Measurements from ENCODE around the gene ANKRD11.

Gene ANKRD11

GRCh38 chr16:89506791-89507191 is 16.4 kb upstream of the ANKRD11 start:
- Histone ChIP-seq H3K27me3 (ENCODE audit: insufficient read depth, insufficient read length) (no peaks in the 10 kb centered on the region), H3K9me3 (ENCODE audit: insufficient read depth, low read length) (peaks cover 6% of the 10 kb centered on the region; the same call in 1 of the 2 replicates), H3K4me1 (ENCODE audit: insufficient read depth, insufficient read length) (no peaks in the 10 kb centered on the region), H3K4me3 (ENCODE audit: insufficient read length, low read depth) (peak overlapping the region; percentile 76), H3K36me3 (ENCODE audit: insufficient read depth, insufficient read length, low read length) (peaks cover 23% of the 10 kb centered on the region), H3K9ac (ENCODE audit: insufficient read length, low read depth) (peak overlapping the region; percentile 86)
- TF ChIP-seq ZNF274 (IDR thresholded peaks at IDR 0.05; ENCODE audit: low read depth, low read length) (no peak), YY1 (IDR thresholded peaks at IDR 0.05; ENCODE audit: insufficient read depth, insufficient read length) (no peak), SUZ12 (IDR thresholded peaks at IDR 0.05; ENCODE audit: extremely low read depth, insufficient read depth, insufficient read length) (no peak)
- no peak for DNase-seq (ENCODE audit: low read depth, low spot score)

DNA sequence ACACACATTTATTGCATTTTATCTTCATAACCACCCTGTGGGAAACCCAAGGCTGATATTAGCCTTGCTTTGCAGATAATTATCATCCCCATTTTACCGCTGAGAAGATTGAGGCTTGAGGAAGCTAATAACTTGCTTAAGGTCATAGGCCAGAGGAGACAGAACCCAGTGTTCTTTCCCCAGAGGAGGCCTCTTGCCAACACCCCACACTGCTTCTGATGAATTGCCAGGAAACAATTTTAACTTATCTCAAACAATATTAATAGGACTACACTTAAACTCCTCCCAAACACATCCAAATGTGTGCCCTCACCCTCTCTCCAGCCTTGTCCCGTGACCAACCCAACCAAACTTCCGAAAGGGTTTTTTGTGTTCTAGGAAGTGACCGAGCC is 15.7 kb upstream of the ANKRD11 start:
- H3K9me3 ChIP-seq (ENCODE audit: insufficient read depth, low read length), result peaks cover 6% of the 10 kb centered on the region; the same call in 1 of the 2 replicates
- no peaks in the 10 kb centered on the region for H3K27me3 ChIP-seq (ENCODE audit: insufficient read depth, insufficient read length)
- no peak overlapping the region for H3K9ac ChIP-seq (ENCODE audit: insufficient read length, low read depth)
- no peak for DNase-seq (ENCODE audit: low read depth, low spot score)
- H3K4me1 ChIP-seq (ENCODE audit: insufficient read depth, insufficient read length), result no peaks in the 10 kb centered on the region
- peaks cover 17% of the 10 kb centered on the region for H3K36me3 ChIP-seq (ENCODE audit: insufficient read depth, insufficient read length, low read length)
- TF ChIP-seq ZNF274 (IDR thresholded peaks at IDR 0.05; ENCODE audit: low read depth, low read length) (no peak), SUZ12 (IDR thresholded peaks at IDR 0.05; ENCODE audit: extremely low read depth, insufficient read depth, insufficient read length) (no peak), YY1 (IDR thresholded peaks at IDR 0.05; ENCODE audit: insufficient read depth, insufficient read length) (no peak)
- H3K4me3 ChIP-seq (ENCODE audit: insufficient read length, low read depth), result no peak overlapping the region

- no peaks in the 10 kb centered on the region for H3K4me1 ChIP-seq (ENCODE audit: insufficient read depth, insufficient read length)
- H3K36me3 ChIP-seq (ENCODE audit: insufficient read depth, insufficient read length, low read length), result peaks cover 10% of the 10 kb centered on the region
- TF ChIP-seq YY1 (IDR thresholded peaks at IDR 0.05; ENCODE audit: insufficient read depth, insufficient read length) (no peak), SUZ12 (IDR thresholded peaks at IDR 0.05; ENCODE audit: extremely low read depth, insufficient read depth, insufficient read length) (no peak), ZNF274 (IDR thresholded peaks at IDR 0.05; ENCODE audit: low read depth, low read length) (no peak)
- H3K27me3 ChIP-seq (ENCODE audit: insufficient read depth, insufficient read length), result no peaks in the 10 kb centered on the region
- H3K9me3 ChIP-seq (ENCODE audit: insufficient read depth, low read length), result peaks cover 6% of the 10 kb centered on the region; the same call in 1 of the 2 replicates
- H3K9ac ChIP-seq (ENCODE audit: insufficient read length, low read depth), result no peak overlapping the region
- H3K4me3 ChIP-seq (ENCODE audit: insufficient read length, low read depth), result no peak overlapping the region
- no peak for DNase-seq (ENCODE audit: low read depth, low spot score)
Observed at GRCh38 chr16:89505204-89506112, 15.1 kb upstream of the ANKRD11 start.

DNA sequence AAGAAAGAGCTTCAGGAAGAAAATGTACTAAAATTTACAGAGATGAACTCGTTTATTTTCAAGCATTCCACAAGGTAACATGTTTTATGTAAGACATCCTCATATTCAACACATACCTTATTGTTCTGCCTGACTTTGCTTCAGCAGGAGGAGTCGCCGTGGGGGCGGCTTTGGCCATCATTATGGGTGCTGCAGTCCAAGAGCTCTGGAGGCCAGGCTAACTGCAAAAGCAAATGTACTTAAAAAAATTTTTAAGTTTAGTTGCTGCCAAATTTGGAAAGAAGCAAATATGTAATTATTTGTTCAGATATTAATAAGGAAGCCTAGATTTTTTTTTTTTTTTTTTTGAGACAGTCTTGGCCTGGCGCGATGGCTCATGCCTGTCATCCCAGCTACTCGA is 13.7 kb upstream of the ANKRD11 start:
- no peak for DNase-seq (ENCODE audit: low read depth, low spot score)

DNA sequence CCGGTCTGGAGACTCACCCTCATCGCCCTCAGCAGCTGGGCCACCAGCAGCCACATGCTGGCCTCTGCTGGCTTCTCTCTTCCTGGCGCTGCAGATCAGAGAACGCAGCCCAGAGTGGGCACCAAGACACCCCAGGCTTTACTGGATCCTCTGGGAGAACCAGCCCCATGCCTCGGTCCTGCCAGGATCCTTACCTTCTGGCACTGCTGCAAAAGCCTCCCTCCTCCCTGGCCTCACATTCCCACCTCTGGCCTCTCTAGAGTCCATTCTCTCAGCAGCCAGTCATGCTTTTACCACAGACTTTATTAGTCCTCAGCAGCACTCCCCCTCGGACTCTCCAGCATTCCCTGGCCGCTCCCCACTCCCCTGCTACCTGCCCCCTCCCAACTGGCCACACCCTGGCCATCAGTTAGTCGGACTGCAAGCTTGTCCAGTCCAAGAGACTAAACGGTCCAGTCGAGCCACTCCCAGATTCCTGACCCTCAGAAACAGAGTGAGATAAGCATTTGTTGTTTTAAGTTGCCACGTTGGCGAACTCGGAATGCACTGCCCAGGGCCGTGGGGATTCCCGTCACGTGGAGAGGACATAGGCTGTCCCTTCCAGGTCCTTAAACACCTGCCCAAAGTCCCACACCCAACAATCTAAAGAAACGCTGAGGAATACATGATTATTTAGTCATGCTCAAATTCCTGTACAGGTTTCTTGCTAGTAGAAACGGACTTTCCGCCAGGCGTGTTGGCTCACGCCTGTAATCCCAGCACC is 11.9 kb upstream of the ANKRD11 start:
- no peak for DNase-seq (ENCODE audit: low read depth, low spot score)
- TF ChIP-seq YY1 (IDR thresholded peaks at IDR 0.05; ENCODE audit: insufficient read depth, insufficient read length) (no peak), ZNF274 (IDR thresholded peaks at IDR 0.05; ENCODE audit: low read depth, low read length) (no peak), SUZ12 (IDR thresholded peaks at IDR 0.05; ENCODE audit: extremely low read depth, insufficient read depth, insufficient read length) (no peak)
- H3K36me3 ChIP-seq (ENCODE audit: insufficient read depth, insufficient read length, low read length), result peaks cover 17% of the 10 kb centered on the region
- no peak overlapping the region for H3K4me3 ChIP-seq (ENCODE audit: insufficient read length, low read depth)
- no peak overlapping the region for H3K9ac ChIP-seq (ENCODE audit: insufficient read length, low read depth)
- peaks cover 6% of the 10 kb centered on the region; the same call in 1 of the 2 replicates for H3K9me3 ChIP-seq (ENCODE audit: insufficient read depth, low read length)
- H3K27me3 ChIP-seq (ENCODE audit: insufficient read depth, insufficient read length), result no peaks in the 10 kb centered on the region
- no peaks in the 10 kb centered on the region for H3K4me1 ChIP-seq (ENCODE audit: insufficient read depth, insufficient read length)

More for the DNA sequence above, 13.7 kb upstream of the ANKRD11 start:
- Histone ChIP-seq H3K36me3 (ENCODE audit: insufficient read depth, insufficient read length, low read length) (peaks cover 12% of the 10 kb centered on the region), H3K4me1 (ENCODE audit: insufficient read depth, insufficient read length) (no peaks in the 10 kb centered on the region), H3K9me3 (ENCODE audit: insufficient read depth, low read length) (peaks cover 6% of the 10 kb centered on the region; the same call in 1 of the 2 replicates), H3K4me3 (ENCODE audit: insufficient read length, low read depth) (no peak overlapping the region), H3K27me3 (ENCODE audit: insufficient read depth, insufficient read length) (no peaks in the 10 kb centered on the region), H3K9ac (ENCODE audit: insufficient read length, low read depth) (no peak overlapping the region)
- no peak for TF ChIP-seq YY1 (IDR thresholded peaks at IDR 0.05; ENCODE audit: insufficient read depth, insufficient read length)

DNA sequence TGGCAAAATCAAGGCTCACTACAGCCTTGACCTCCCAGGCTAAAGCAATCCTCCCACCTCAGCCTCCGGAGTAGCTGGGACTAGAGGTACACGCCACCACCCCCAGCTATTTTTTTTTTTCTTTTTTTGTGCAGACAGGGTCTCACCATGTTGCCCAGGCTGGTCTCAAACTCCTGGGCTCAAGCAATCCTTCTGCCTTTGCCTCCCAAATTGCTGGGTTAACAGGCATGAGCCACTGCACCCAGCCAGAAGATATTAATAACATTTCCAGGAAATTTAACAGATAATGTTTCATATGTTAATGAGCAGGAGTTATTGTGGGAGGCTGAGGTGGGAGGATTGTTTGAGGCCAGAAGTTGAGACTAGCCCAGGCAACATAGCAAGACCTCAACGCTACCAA is 9.4 kb upstream of the ANKRD11 start:
- H3K36me3 ChIP-seq (ENCODE audit: insufficient read depth, insufficient read length, low read length), result peaks cover 16% of the 10 kb centered on the region
- TF ChIP-seq SUZ12 (IDR thresholded peaks at IDR 0.05; ENCODE audit: extremely low read depth, insufficient read depth, insufficient read length) (no peak), YY1 (IDR thresholded peaks at IDR 0.05; ENCODE audit: insufficient read depth, insufficient read length) (no peak), ZNF274 (IDR thresholded peaks at IDR 0.05; ENCODE audit: low read depth, low read length) (no peak)
- H3K9ac ChIP-seq (ENCODE audit: insufficient read length, low read depth), result no peak overlapping the region
- H3K4me3 ChIP-seq (ENCODE audit: insufficient read length, low read depth), result no peak overlapping the region
- no peak for DNase-seq (ENCODE audit: low read depth, low spot score)
- no peaks in the 10 kb centered on the region for H3K9me3 ChIP-seq (ENCODE audit: insufficient read depth, low read length)
- H3K4me1 ChIP-seq (ENCODE audit: insufficient read depth, insufficient read length), result peaks cover 5% of the 10 kb centered on the region
- H3K27me3 ChIP-seq (ENCODE audit: insufficient read depth, insufficient read length), result no peaks in the 10 kb centered on the region

- H3K27me3 ChIP-seq (ENCODE audit: insufficient read depth, insufficient read length), result no peaks in the 10 kb centered on the region
- peaks cover 5% of the 10 kb centered on the region for H3K4me1 ChIP-seq (ENCODE audit: insufficient read depth, insufficient read length)
- peaks cover 19% of the 10 kb centered on the region for H3K36me3 ChIP-seq (ENCODE audit: insufficient read depth, insufficient read length, low read length)
- H3K9ac ChIP-seq (ENCODE audit: insufficient read length, low read depth), result peak overlapping the region; percentile 58
- no peaks in the 10 kb centered on the region for H3K9me3 ChIP-seq (ENCODE audit: insufficient read depth, low read length)
- no peak for DNase-seq (ENCODE audit: low read depth, low spot score)
- TF ChIP-seq ZNF274 (IDR thresholded peaks at IDR 0.05; ENCODE audit: low read depth, low read length) (no peak), YY1 (IDR thresholded peaks at IDR 0.05; ENCODE audit: insufficient read depth, insufficient read length) (no peak), SUZ12 (IDR thresholded peaks at IDR 0.05; ENCODE audit: extremely low read depth, insufficient read depth, insufficient read length) (no peak)
- no peak overlapping the region for H3K4me3 ChIP-seq (ENCODE audit: insufficient read length, low read depth)
Observed at GRCh38 chr16:89498839-89499238, 8.5 kb upstream of the ANKRD11 start.
